Measurements from ENCODE around the gene NPY. TPM values are rescaled to one million over a fixed set of nuclear protein-coding genes. Genes with fewer than 3 reads are reported as not detected.
"Not testable (repeated sequence)": the region's sequence is repeated elsewhere in the genome, so short reads cannot be mapped to it uniquely, and the experiment has no call there.

The NPY gene
- total RNA-seq, 1 donor from 2014 or later, result 0.57 TPM

DNA sequence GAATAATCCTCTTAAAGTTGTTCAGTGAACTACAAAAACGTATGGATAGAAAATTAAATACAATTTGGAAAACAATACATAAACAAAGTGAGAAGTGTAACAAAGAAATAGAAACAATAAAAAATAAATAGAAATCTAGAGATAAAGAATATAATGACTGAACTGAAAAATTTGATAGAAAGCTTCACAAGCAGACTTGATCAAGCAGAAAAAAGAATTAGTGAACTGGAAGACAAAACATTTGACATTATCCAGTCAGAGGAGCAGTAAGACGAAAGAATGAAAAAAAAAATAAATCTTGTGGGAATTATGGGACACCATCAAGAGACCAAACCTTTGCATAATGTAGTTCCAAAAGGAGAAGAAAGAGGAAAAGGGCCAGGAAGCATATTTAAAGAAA lies 32.4 kb upstream of the NPY start:
- Mint-ChIP-seq H3K4me1 (ENCODE audit: low read depth, unreplicated experiment) (no peaks in the 10 kb centered on the region), H3K9me3 (ENCODE audit: unreplicated experiment) (peaks cover 9% of the 10 kb centered on the region), H3K4me3 (ENCODE audit: unreplicated experiment) (no peak overlapping the region), H3K27ac (ENCODE audit: unreplicated experiment) (no peak overlapping the region), H3K36me3 (ENCODE audit: low read depth, unreplicated experiment) (no peaks in the 10 kb centered on the region), H3K27me3 (ENCODE audit: low read depth, unreplicated experiment) (no peaks in the 10 kb centered on the region)
- H2AFZ ChIP-seq (ENCODE audit: low read depth, low read length), result no peak overlapping the region
- no peaks in the 10 kb centered on the region for H3K4me1 ChIP-seq (ENCODE audit: insufficient read depth, low read length)
- H3K36me3 ChIP-seq (ENCODE audit: insufficient read depth, low read length), result no peaks in the 10 kb centered on the region
- no peak overlapping the region for H3K4me3 ChIP-seq (ENCODE audit: insufficient read depth, low read depth, low read length)
- H3K27me3 ChIP-seq (ENCODE audit: insufficient read depth, low read length), result no peaks in the 10 kb centered on the region
- H3K79me2 ChIP-seq (ENCODE audit: insufficient read depth, low read length), result no peaks in the 10 kb centered on the region
- H3K9me3 ChIP-seq (ENCODE audit: insufficient read depth, low read depth, low read length), result no peaks in the 10 kb centered on the region
- H3K4me2 ChIP-seq (ENCODE audit: low read length), result no peak overlapping the region
- no peak overlapping the region for H3K27ac ChIP-seq (ENCODE audit: low read depth, low read length)
- no peaks in the 10 kb centered on the region for H4K20me1 ChIP-seq (ENCODE audit: insufficient read depth, low read length)
- TF ChIP-seq, protein P1, sequence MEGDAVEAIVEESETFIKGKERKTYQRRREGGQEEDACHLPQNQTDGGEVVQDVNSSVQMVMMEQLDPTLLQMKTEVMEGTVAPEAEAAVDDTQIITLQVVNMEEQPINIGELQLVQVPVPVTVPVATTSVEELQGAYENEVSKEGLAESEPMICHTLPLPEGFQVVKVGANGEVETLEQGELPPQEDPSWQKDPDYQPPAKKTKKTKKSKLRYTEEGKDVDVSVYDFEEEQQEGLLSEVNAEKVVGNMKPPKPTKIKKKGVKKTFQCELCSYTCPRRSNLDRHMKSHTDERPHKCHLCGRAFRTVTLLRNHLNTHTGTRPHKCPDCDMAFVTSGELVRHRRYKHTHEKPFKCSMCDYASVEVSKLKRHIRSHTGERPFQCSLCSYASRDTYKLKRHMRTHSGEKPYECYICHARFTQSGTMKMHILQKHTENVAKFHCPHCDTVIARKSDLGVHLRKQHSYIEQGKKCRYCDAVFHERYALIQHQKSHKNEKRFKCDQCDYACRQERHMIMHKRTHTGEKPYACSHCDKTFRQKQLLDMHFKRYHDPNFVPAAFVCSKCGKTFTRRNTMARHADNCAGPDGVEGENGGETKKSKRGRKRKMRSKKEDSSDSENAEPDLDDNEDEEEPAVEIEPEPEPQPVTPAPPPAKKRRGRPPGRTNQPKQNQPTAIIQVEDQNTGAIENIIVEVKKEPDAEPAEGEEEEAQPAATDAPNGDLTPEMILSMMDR (IDR thresholded peaks at IDR 0.05; ENCODE audit: insufficient read depth, low read depth, low read length), result no peak
- no peak for TF ChIP-seq EZH2 (IDR thresholded peaks at IDR 0.05; ENCODE audit: insufficient read depth, low read length)
- no peak overlapping the region for H3K9ac ChIP-seq (ENCODE audit: low read length)
- FAIRE-seq (no peak), DNase-seq (ENCODE audit: low read depth) (no peak)

DNA sequence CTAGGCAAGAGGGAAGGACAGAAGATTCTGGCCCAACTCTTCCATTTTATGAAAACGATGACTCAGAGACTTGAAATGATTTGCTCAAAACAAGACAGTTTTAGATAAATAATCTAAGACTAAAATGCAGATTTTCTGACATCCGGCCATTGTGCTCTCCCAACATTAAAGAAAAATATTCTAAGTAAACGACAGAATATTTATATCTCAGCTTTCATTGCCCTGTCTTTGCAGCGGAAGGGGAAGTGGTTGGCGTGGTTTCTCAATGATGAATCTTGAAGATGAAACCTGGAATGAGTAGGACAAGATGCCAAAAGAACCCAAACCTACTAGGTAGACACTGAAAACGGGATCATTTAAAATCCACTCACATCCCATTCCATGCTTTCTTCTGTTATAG lies 28.9 kb upstream of the NPY start:
- Mint-ChIP-seq H3K27me3 (ENCODE audit: low read depth, unreplicated experiment) (no peaks in the 10 kb centered on the region), H3K4me1 (ENCODE audit: low read depth, unreplicated experiment) (no peaks in the 10 kb centered on the region), H3K36me3 (ENCODE audit: low read depth, unreplicated experiment) (no peaks in the 10 kb centered on the region), H3K4me3 (ENCODE audit: unreplicated experiment) (no peak overlapping the region), H3K27ac (ENCODE audit: unreplicated experiment) (no peak overlapping the region), H3K9me3 (ENCODE audit: unreplicated experiment) (peaks cover 5% of the 10 kb centered on the region)
- Histone ChIP-seq H4K20me1 (ENCODE audit: insufficient read depth, low read length) (no peaks in the 10 kb centered on the region), H3K27ac (ENCODE audit: low read depth, low read length) (no peak overlapping the region), H3K9ac (ENCODE audit: low read length) (no peak overlapping the region), H3K36me3 (ENCODE audit: insufficient read depth, low read length) (no peaks in the 10 kb centered on the region), H3K79me2 (ENCODE audit: insufficient read depth, low read length) (no peaks in the 10 kb centered on the region), H3K27me3 (ENCODE audit: insufficient read depth, low read length) (no peaks in the 10 kb centered on the region), H3K4me2 (ENCODE audit: low read length) (no peak overlapping the region), H3K4me1 (ENCODE audit: insufficient read depth, low read length) (no peaks in the 10 kb centered on the region), H2AFZ (ENCODE audit: low read depth, low read length) (no peak overlapping the region), H3K9me3 (ENCODE audit: insufficient read depth, low read depth, low read length) (no peaks in the 10 kb centered on the region), H3K4me3 (ENCODE audit: insufficient read depth, low read depth, low read length) (no peak overlapping the region)
- DNase-seq (ENCODE audit: low read depth) (no peak), FAIRE-seq (no peak)
- TF ChIP-seq, protein P1 (IDR thresholded peaks at IDR 0.05; ENCODE audit: insufficient read depth, low read depth, low read length), result no peak
- TF ChIP-seq EZH2 (IDR thresholded peaks at IDR 0.05; ENCODE audit: insufficient read depth, low read length), result no peak

DNA sequence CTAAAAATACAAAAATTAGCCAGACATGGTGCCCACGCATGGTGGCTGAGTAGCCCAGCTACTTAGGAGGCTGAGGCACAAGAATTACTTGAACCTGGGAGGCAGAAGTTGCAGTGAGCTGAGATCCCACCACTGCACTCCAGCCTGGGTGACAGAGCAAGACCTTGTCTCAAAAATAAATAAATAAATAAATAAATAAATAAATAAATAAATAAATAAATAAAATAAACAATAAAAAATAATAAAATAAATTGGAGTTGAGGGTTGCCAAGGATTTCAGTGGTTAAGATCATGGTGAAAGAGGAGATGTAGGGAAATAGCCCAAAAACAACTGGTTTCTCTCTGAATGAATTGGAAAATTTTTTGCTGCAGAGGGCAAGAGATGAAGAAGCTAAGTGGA lies 25.7 kb upstream of the NPY start:
- H3K4me1 Mint-ChIP-seq (ENCODE audit: low read depth, unreplicated experiment); H3K79me2 ChIP-seq (ENCODE audit: insufficient read depth, low read length); H2AFZ ChIP-seq (ENCODE audit: low read depth, low read length); H3K4me3 ChIP-seq (ENCODE audit: insufficient read depth, low read depth, low read length); H3K4me3 Mint-ChIP-seq (ENCODE audit: unreplicated experiment); H3K27me3 Mint-ChIP-seq (ENCODE audit: low read depth, unreplicated experiment); DNase-seq (ENCODE audit: low read depth); H3K27ac Mint-ChIP-seq (ENCODE audit: unreplicated experiment); H3K9ac ChIP-seq (ENCODE audit: low read length); H3K36me3 Mint-ChIP-seq (ENCODE audit: low read depth, unreplicated experiment); H3K27ac ChIP-seq (ENCODE audit: low read depth, low read length); H3K36me3 ChIP-seq (ENCODE audit: insufficient read depth, low read length); H3K4me1 ChIP-seq (ENCODE audit: insufficient read depth, low read length); H3K27me3 ChIP-seq (ENCODE audit: insufficient read depth, low read length); H3K9me3 ChIP-seq (ENCODE audit: insufficient read depth, low read depth, low read length); H3K9me3 Mint-ChIP-seq (ENCODE audit: unreplicated experiment); H4K20me1 ChIP-seq (ENCODE audit: insufficient read depth, low read length); H3K4me2 ChIP-seq (ENCODE audit: low read length); FAIRE-seq: not testable (repeated sequence)

Measured in astrocyte (in vitro differentiated cells and primary cell).